ENCODE data around the gene ATG12.

The ATG12 gene

GRCh38 chr5:115855959-115856358, 14.6 kb upstream of the ATG12 start:
- Mint-ChIP-seq H3K27ac (no peak overlapping the region), H3K4me1 (ENCODE audit: low read depth) (peaks cover 46% of the 10 kb centered on the region), H3K9me3 (peaks cover 11% of the 10 kb centered on the region), H3K36me3 (ENCODE audit: low read depth) (peaks cover 8% of the 10 kb centered on the region), H3K4me3 (no peak overlapping the region), H3K27me3 (no peaks in the 10 kb centered on the region)
- intact Hi-C loops (cut with micrococcal nuclease) = no loop called here

DNA sequence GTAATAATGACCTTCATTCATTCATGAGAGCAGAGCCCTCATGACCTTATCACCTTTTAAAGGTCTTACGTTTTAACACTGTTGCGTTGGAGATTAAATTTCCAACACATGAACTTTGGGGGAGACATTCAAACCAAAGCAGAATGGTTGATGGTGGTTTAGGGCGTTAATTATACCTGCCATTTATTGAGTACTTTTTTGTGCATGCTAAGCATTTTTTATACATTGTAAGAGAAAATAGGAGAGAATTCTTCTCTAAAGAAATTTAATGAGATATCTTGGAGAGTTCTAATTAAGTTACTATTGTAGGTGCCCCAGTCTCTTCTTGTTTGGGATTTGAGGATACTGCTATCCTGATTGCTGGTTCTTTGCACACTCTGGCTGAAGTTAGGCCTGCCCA, 12.8 kb upstream of the ATG12 start:
- H3K4me1 Mint-ChIP-seq (ENCODE audit: low read depth) = peaks cover 60% of the 10 kb centered on the region
- intact Hi-C loops (cut with micrococcal nuclease) = no loop called here
- H3K9me3 Mint-ChIP-seq = peaks cover 11% of the 10 kb centered on the region
- peaks cover 8% of the 10 kb centered on the region for H3K36me3 Mint-ChIP-seq (ENCODE audit: low read depth)
- H3K27me3 Mint-ChIP-seq = no peaks in the 10 kb centered on the region
- H3K27ac Mint-ChIP-seq = no peak overlapping the region
- H3K4me3 Mint-ChIP-seq = no peak overlapping the region

GRCh38 chr5:115850744-115851416, 9.5 kb upstream of the ATG12 start:
- Mint-ChIP-seq H3K4me1 (ENCODE audit: low read depth) (peaks cover 35% of the 10 kb centered on the region), H3K9me3 (peaks cover 11% of the 10 kb centered on the region), H3K27ac (no peak overlapping the region), H3K4me3 (no peak overlapping the region), H3K36me3 (ENCODE audit: low read depth) (peaks cover 8% of the 10 kb centered on the region), H3K27me3 (no peaks in the 10 kb centered on the region)
- intact Hi-C loops (cut with micrococcal nuclease) = no loop called here

GRCh38 chr5:115849258-115849798, 8.0 kb upstream of the ATG12 start:
- Mint-ChIP-seq H3K27ac (no peak overlapping the region), H3K36me3 (ENCODE audit: low read depth) (peaks cover 8% of the 10 kb centered on the region), H3K27me3 (no peaks in the 10 kb centered on the region), H3K4me1 (ENCODE audit: low read depth) (peaks cover 25% of the 10 kb centered on the region), H3K9me3 (peaks cover 11% of the 10 kb centered on the region), H3K4me3 (no peak overlapping the region)
- intact Hi-C loops (cut with micrococcal nuclease) = no loop called here

DNA sequence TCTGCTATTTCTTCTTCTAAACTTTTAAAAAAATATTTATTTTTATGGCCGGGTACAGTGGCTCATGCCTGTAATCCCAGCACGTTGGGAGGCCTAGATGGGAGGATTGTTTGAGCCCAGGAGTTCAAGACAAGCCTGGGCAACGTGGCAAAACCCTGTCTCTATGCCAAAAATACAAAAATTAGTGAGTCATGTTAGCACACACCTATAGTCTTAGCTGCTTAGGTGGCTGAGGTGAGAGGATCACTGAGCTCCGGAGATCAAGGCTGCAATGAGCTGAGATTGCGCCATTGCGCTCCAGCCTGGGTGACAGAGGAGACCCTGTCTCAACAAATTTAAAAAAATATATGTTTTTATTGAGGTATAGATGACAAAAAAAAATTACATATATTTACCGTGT, 5.9 kb upstream of the ATG12 start:
- intact Hi-C loops (cut with micrococcal nuclease) = no loop called here

DNA sequence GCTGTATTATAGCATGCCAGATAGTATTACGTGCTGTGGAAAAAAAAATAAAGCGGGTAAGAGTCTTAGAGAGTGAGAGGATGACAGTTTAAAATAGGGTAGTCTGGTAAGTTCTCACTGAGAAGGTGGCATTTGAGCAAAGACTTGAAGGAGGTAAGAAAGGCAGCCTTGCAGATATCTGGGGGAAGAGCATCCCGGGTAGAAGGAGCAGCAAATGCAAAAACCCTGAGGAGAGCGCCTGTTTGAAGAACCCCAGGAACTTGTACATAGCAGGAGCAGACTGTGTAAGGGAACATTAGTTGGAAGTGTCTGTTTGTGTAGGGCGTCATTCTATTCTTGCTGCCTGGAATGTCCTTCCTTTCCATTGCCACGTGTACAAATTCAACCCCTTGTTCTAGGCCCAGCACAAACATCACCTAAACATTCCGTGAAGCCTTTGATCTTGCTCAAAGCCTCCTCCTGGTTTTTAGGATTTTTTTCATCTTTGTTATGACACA, 3.0 kb upstream of the ATG12 start:
- intact Hi-C loops (cut with micrococcal nuclease) = loop anchor here (5.0 kb wide), 3 partner anchors 223 to 572 kb away; partner anchors contain the start of gene COMMD10
- H3K4me1 Mint-ChIP-seq (ENCODE audit: low read depth) = peaks cover 36% of the 10 kb centered on the region
- H3K27ac Mint-ChIP-seq = no peak overlapping the region
- no peak overlapping the region for H3K4me3 Mint-ChIP-seq
- no peaks in the 10 kb centered on the region for H3K27me3 Mint-ChIP-seq
- peaks cover 10% of the 10 kb centered on the region for H3K36me3 Mint-ChIP-seq (ENCODE audit: low read depth)
- H3K9me3 Mint-ChIP-seq = no peaks in the 10 kb centered on the region

More for the DNA sequence above, 5.9 kb upstream of the ATG12 start:
- H3K27me3 Mint-ChIP-seq = no peaks in the 10 kb centered on the region
- H3K4me3 Mint-ChIP-seq = no peak overlapping the region
- H3K4me1 Mint-ChIP-seq (ENCODE audit: low read depth) = peaks cover 40% of the 10 kb centered on the region
- H3K9me3 Mint-ChIP-seq = no peaks in the 10 kb centered on the region
- H3K27ac Mint-ChIP-seq = no peak overlapping the region
- no peaks in the 10 kb centered on the region for H3K36me3 Mint-ChIP-seq (ENCODE audit: low read depth)

GRCh38 chr5:115843444-115844130, 2.2 kb upstream of the ATG12 start:
- Mint-ChIP-seq H3K27ac (no peak overlapping the region), H3K36me3 (ENCODE audit: low read depth) (peaks cover 10% of the 10 kb centered on the region), H3K9me3 (no peaks in the 10 kb centered on the region), H3K27me3 (no peaks in the 10 kb centered on the region), H3K4me1 (ENCODE audit: low read depth) (peaks cover 39% of the 10 kb centered on the region), H3K4me3 (peak overlapping the region; percentile 46)
- intact Hi-C loops (cut with micrococcal nuclease) = loop anchor here (5.0 kb wide), 3 partner anchors 224 to 571 kb away; partner anchors contain the start of gene COMMD10

DNA sequence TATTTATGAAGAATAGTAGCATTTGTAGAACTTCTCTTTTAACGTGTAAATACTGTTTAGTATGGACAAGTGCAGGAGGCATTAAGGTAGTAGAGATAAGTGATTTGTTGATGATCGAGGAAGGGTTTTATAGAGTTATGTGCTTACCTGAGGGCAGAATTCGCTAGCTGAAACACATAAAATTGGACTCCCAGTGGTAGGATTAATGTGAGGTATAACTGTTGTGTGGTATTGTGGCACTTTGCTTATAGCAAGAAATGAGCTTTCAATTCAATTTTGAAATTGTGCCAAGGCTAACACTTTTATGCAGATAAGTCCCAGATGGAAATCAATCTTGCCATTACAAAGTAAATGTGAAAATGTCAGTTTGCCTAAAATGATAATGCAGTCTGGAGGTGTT, 1.6 kb upstream of the ATG12 start:
- intact Hi-C loops (cut with micrococcal nuclease) = loop anchor here (5.0 kb wide), 3 partner anchors 224 to 571 kb away; partner anchors contain the start of gene COMMD10
- Mint-ChIP-seq H3K4me1 (ENCODE audit: low read depth) (peaks cover 39% of the 10 kb centered on the region), H3K4me3 (peak overlapping the region; percentile 93), H3K36me3 (ENCODE audit: low read depth) (peaks cover 12% of the 10 kb centered on the region), H3K27me3 (no peaks in the 10 kb centered on the region), H3K9me3 (no peaks in the 10 kb centered on the region), H3K27ac (peak overlapping the region; percentile 99)

- Mint-ChIP-seq H3K27me3 (no peaks in the 10 kb centered on the region), H3K27ac (peak overlapping the region; percentile 99), H3K4me3 (peak overlapping the region; percentile 93), H3K9me3 (no peaks in the 10 kb centered on the region), H3K36me3 (ENCODE audit: low read depth) (peaks cover 18% of the 10 kb centered on the region), H3K4me1 (ENCODE audit: low read depth) (peaks cover 39% of the 10 kb centered on the region)
- intact Hi-C loops (cut with micrococcal nuclease) = loop anchor here (5.0 kb wide), 3 partner anchors 225 to 570 kb away; partner anchors contain the start of gene COMMD10
Observed at GRCh38 chr5:115842089-115842935, 947 bp upstream of the ATG12 start.

DNA sequence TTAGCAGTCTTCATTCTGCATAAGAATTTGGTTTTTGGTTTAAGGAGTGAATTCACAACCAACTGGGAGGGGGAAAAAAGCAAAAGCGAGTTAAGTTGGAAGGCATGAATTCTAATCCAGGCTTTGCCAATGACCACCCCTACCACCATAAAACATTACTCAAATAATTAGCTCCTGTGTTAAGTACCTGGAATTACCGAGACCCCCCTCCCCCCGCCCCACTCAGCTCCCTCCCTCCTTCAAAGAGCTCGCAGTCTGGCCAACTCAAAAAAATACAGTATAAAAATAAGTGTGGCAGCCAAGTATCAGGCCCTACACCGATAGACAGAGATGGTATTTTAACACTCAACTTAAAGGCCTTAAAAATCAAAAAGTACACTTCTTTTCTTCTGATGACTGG, 492 bp downstream of the ATG12 start:
- H3K4me1 Mint-ChIP-seq (ENCODE audit: low read depth) = peaks cover 44% of the 10 kb centered on the region
- H3K27me3 Mint-ChIP-seq = no peaks in the 10 kb centered on the region
- peak overlapping the region; percentile 99 for H3K27ac Mint-ChIP-seq
- H3K36me3 Mint-ChIP-seq (ENCODE audit: low read depth) = peaks cover 32% of the 10 kb centered on the region
- H3K4me3 Mint-ChIP-seq = peak overlapping the region; percentile 93
- no peaks in the 10 kb centered on the region for H3K9me3 Mint-ChIP-seq
- intact Hi-C loops (cut with micrococcal nuclease) = loop anchor here (1.0 to 5.0 kb wide), 5 partner anchors 215 to 569 kb away; partner anchors contain the start of genes COMMD10, FEM1C and TMED7

GRCh38 chr5:115838885-115839518, 2.4 kb downstream of the ATG12 start:
- intact Hi-C loops (cut with micrococcal nuclease) = loop anchor here (2.0 to 5.0 kb wide), 2 partner anchors 202 to 532 kb away; no protein-coding TSS in a partner anchor
- H3K27ac Mint-ChIP-seq = no peak overlapping the region
- H3K9me3 Mint-ChIP-seq = no peaks in the 10 kb centered on the region
- no peaks in the 10 kb centered on the region for H3K27me3 Mint-ChIP-seq
- peaks cover 50% of the 10 kb centered on the region for H3K36me3 Mint-ChIP-seq (ENCODE audit: low read depth)
- H3K4me3 Mint-ChIP-seq = peak overlapping the region; percentile 50
- H3K4me1 Mint-ChIP-seq (ENCODE audit: low read depth) = peaks cover 43% of the 10 kb centered on the region

DNA sequence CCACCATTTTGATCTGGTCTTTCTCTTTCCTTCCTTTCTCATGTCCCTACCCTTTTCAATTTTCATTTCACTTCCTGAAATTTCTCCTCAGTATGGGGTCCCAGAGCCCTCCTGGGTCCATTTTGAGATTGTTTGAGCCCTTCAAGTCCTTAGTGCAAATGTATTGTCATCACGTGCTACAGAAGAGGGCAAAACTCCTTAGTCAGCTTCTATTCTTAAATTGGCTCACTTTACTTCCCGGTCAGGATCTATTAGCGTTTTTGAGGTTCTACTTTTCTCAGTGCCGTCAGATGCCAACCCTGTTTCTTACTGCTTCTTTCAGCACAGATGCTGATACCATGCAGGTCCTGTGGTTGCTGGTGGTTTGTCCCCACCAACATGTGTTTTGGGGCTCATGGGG, 5.9 kb downstream of the ATG12 start:
- H3K36me3 Mint-ChIP-seq (ENCODE audit: low read depth) = peaks cover 58% of the 10 kb centered on the region
- H3K27me3 Mint-ChIP-seq = no peaks in the 10 kb centered on the region
- H3K9me3 Mint-ChIP-seq = no peaks in the 10 kb centered on the region
- intact Hi-C loops (cut with micrococcal nuclease) = loop anchor here (5.0 kb wide), 1 partner anchor 528 kb away; no protein-coding TSS in a partner anchor
- H3K4me3 Mint-ChIP-seq = no peak overlapping the region
- peaks cover 30% of the 10 kb centered on the region for H3K4me1 Mint-ChIP-seq (ENCODE audit: low read depth)
- H3K27ac Mint-ChIP-seq = no peak overlapping the region

All from dendritic cell treated with granulocyte-macrophage colony-stimulating factor and Interleukin-4, amounts not matched to agents 40 ng/mL and 50 ng/mL, for 4 days (primary cell).